OCI-LY7 (cell line): ENCODE data around the gene NFATC1. TPM values are rescaled to one million over a fixed set of nuclear protein-coding genes. Genes with fewer than 3 reads are reported as not detected.

Experiments used
- BruUV-seq: library from RNA; stranded (reverse); fragments of 400-500 nt; replicated peaks from 2 replicates; lab custom pipeline; 2021; lab: Mats Ljungman, UMichigan
- CTCF ChIA-PET: fragments of 300-600 bp; sonication (Branson Sonifier 250); formaldehyde crosslinking; loops from one replicate; lab custom pipeline; 2022; ENCODE audit warnings: antibody characterized with exemption; ENCODE audit not compliant: unreplicated experiment; lab: Charles Lee
- POLR2A ChIA-PET: fragments of 300-600 bp; sonication (Branson Sonifier 250); formaldehyde crosslinking; loops from one replicate; lab custom pipeline; 2022; ENCODE audit warnings: antibody characterized with exemption; lab: Charles Lee
- DNase-seq: peaks from one replicate; pipeline ENCODE4 v3.0.0-alpha.2; 2015; ENCODE audit warnings: low spot score
- H2AFZ ChIP-seq: fragments of 200-600 bp; sonication (generic), shearing (Covaris generic); 2 replicates; pipeline ENCODE4 v1.6.1; 2014; ENCODE audit warnings: mild to moderate bottlenecking, antibody characterized with exemption, low read length, moderate library complexity
- H3K27ac ChIP-seq: fragments of 200-600 bp; sonication (generic); 2 replicates; pipeline ENCODE4 v1.5.1; 2014; ENCODE audit warnings: mixed run types, low read depth, mild to moderate bottlenecking, moderate library complexity, low read length, inconsistent platforms; ENCODE audit not compliant: poor library complexity, severe bottlenecking
- H3K36me3 ChIP-seq: fragments of 200-600 bp; sonication (generic); 2 replicates; pipeline ENCODE4 v1.6.1; 2014; ENCODE audit warnings: mild to moderate bottlenecking, antibody characterized with exemption, low read length, moderate library complexity, mixed read lengths; ENCODE audit not compliant: insufficient read depth
- H3K4me1 ChIP-seq: fragments of 200-600 bp; sonication (generic); 2 replicates; pipeline ENCODE4 v1.5.1; 2014; ENCODE audit warnings: mild to moderate bottlenecking, low read length; ENCODE audit not compliant: insufficient read depth, poor library complexity, severe bottlenecking
- H3K4me2 ChIP-seq: fragments of 200-600 bp; sonication (generic); 2 replicates; pipeline ENCODE4 v1.6.1; 2014; ENCODE audit warnings: mild to moderate bottlenecking, low read length
- H3K4me3 ChIP-seq: fragments of 200-600 bp; sonication (generic); 2 replicates; pipeline ENCODE4 v1.5.1; 2014; ENCODE audit warnings: mild to moderate bottlenecking, low read depth, low read length; ENCODE audit not compliant: poor library complexity, severe bottlenecking
- H3K79me2 ChIP-seq: fragments of 200-600 bp; sonication (generic); 2 replicates; pipeline ENCODE4 v1.6.1; 2016; ENCODE audit warnings: low read depth, mild to moderate bottlenecking, low read length, moderate library complexity, mixed read lengths; ENCODE audit not compliant: insufficient read depth
- H3K9me2 ChIP-seq: fragments of 200-600 bp; sonication (generic); 2 replicates; pipeline ENCODE4 v1.6.1; 2016; ENCODE audit warnings: mild to moderate bottlenecking, low read length, mixed read lengths; ENCODE audit not compliant: insufficient read depth
- H3K9me3 ChIP-seq: fragments of 200-600 bp; sonication (generic); 2 replicates; pipeline ENCODE4 v1.6.1; 2014; ENCODE audit warnings: mild to moderate bottlenecking, mixed run types, low read length, mixed read lengths
- H4K20me1 ChIP-seq: fragments of 200-600 bp; sonication (generic); 2 replicates; pipeline ENCODE4 v1.6.1; 2014; ENCODE audit warnings: mild to moderate bottlenecking, antibody characterized with exemption, low read length, moderate library complexity, mixed read lengths; ENCODE audit not compliant: insufficient read depth
- EZH2phosphoT487 ChIP-seq: fragments of 200-600 bp; sonication (generic); IDR thresholded peaks from 2 replicates; pipeline ENCODE4 v1.6.1; 2018; ENCODE audit warnings: low read depth, borderline replicate concordance, mild to moderate bottlenecking, mixed run types, antibody characterized with exemption, low read length, moderate library complexity, mixed read lengths
- intact Hi-C: fragments of 100-400 bp; cut with micrococcal nuclease; formaldehyde crosslinking; loops from one replicate; pipeline ENCODE4 v1.10.0; 2022; ENCODE audit not compliant: unreplicated experiment
- total RNA-seq, 2 experiments: library from RNA; depleted of rRNA in 1 of 2; stranded (reverse); fragments of >200 nt in 1 of 2; shearing (Covaris generic) in 1 of 2; gene quantifications; 2 replicates each; pipeline ENCODE4 v1.2.3, GENCODE V29; 2014 to 2022
- TF ChIP-seq, protein P1 (sequence below): fragments of 200-600 bp; sonication (generic); conservative IDR thresholded peaks from 2 replicates; pipeline ENCODE4 v1.5.1; 2014; ENCODE audit warnings: mild to moderate bottlenecking, antibody characterized with exemption, low read length, moderate library complexity, mixed read lengths

The NFATC1 gene
- total RNA-seq, 2 experiments from 2014 or later = 23.6 to 50.4 TPM

- BruUV-seq = no TSS peak
- no peaks in the 10 kb centered on the region for H3K4me1 ChIP-seq
- POLR2A ChIA-PET = no interaction called here
Measured at GRCh38 chr18:79544386-79544963, 148.7 kb downstream of the NFATC1 start.

DNA sequence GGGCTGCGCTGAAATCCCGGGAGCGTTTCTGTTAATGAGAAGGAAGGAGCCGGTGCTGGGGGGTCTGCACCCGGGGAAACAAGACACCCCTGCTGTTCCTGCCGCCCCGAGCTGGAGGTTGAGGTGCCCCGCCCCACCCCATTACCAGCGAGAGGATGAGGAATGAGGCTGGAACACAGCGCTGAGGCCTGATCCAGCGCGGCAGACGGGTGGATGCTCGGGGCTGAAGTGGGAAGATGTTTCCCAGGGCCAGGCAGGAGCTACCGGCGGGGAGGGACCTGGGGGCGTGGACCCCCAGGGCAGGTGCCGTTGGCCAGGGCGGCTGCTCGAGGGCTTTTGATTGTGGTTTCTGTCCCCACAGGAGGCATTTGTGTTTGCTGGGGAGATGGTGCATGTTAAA is 149.5 kb downstream of the NFATC1 start:
- ChIA-PET POLR2A (no interaction called here), CTCF (no interaction called here)
- TF ChIP-seq, protein P1, sequence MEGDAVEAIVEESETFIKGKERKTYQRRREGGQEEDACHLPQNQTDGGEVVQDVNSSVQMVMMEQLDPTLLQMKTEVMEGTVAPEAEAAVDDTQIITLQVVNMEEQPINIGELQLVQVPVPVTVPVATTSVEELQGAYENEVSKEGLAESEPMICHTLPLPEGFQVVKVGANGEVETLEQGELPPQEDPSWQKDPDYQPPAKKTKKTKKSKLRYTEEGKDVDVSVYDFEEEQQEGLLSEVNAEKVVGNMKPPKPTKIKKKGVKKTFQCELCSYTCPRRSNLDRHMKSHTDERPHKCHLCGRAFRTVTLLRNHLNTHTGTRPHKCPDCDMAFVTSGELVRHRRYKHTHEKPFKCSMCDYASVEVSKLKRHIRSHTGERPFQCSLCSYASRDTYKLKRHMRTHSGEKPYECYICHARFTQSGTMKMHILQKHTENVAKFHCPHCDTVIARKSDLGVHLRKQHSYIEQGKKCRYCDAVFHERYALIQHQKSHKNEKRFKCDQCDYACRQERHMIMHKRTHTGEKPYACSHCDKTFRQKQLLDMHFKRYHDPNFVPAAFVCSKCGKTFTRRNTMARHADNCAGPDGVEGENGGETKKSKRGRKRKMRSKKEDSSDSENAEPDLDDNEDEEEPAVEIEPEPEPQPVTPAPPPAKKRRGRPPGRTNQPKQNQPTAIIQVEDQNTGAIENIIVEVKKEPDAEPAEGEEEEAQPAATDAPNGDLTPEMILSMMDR = no peak
- TF ChIP-seq EZH2phosphoT487 = no peak
- no peak for DNase-seq
- intact Hi-C loops = no loop called here
- BruUV-seq = no TSS peak
- no peaks in the 10 kb centered on the region for H3K79me2 ChIP-seq
- no peaks in the 10 kb centered on the region for H3K36me3 ChIP-seq
- H3K4me3 ChIP-seq = no peak overlapping the region
- H3K27ac ChIP-seq = no peak overlapping the region
- H2AFZ ChIP-seq = no peak overlapping the region
- no peaks in the 10 kb centered on the region for H3K4me1 ChIP-seq
- no peaks in the 10 kb centered on the region for H3K9me2 ChIP-seq
- no peak overlapping the region for H3K4me2 ChIP-seq
- no peaks in the 10 kb centered on the region for H4K20me1 ChIP-seq
- no peaks in the 10 kb centered on the region for H3K9me3 ChIP-seq

More at GRCh38 chr18:79544386-79544963, 148.7 kb downstream of the NFATC1 start:
- Histone ChIP-seq H3K36me3 (no peaks in the 10 kb centered on the region), H2AFZ (no peak overlapping the region), H3K27ac (no peak overlapping the region), H3K4me2 (no peak overlapping the region), H3K4me3 (no peak overlapping the region), H3K9me2 (no peaks in the 10 kb centered on the region), H4K20me1 (no peaks in the 10 kb centered on the region), H3K79me2 (no peaks in the 10 kb centered on the region), H3K9me3 (no peaks in the 10 kb centered on the region)
- intact Hi-C loops = no loop called here
- CTCF ChIA-PET = no interaction called here
- no peak for DNase-seq
- TF ChIP-seq, protein P1 = no peak
- TF ChIP-seq EZH2phosphoT487 = no peak

GRCh38 chr18:79545736-79546171 is 150.0 kb downstream of the NFATC1 start:
- DNase-seq = no peak
- Histone ChIP-seq H2AFZ (no peak overlapping the region), H3K4me2 (no peak overlapping the region), H4K20me1 (no peaks in the 10 kb centered on the region), H3K4me1 (no peaks in the 10 kb centered on the region), H3K27ac (no peak overlapping the region), H3K79me2 (no peaks in the 10 kb centered on the region), H3K4me3 (no peak overlapping the region), H3K36me3 (no peaks in the 10 kb centered on the region), H3K9me3 (no peaks in the 10 kb centered on the region), H3K9me2 (no peaks in the 10 kb centered on the region)
- CTCF ChIA-PET = no interaction called here
- intact Hi-C loops = no loop called here
- no TSS peak for BruUV-seq
- TF ChIP-seq, protein P1 = no peak
- POLR2A ChIA-PET = no interaction called here
